22Rv1 (cell line): ENCODE results near the gene PTPRQ.

ENCODE experiments used
- H3K27ac ChIP-seq: fragments of 450-650 bp; 2 replicates; pipeline ENCODE4 v1.5.1; 2017
- CTCF ChIP-seq: fragments of 450-650 bp; IDR thresholded peaks from 2 replicates; pipeline ENCODE4 v1.5.1; 2017; ENCODE audit warnings: mild to moderate bottlenecking
- ZFX ChIP-seq: fragments of 450-650 bp; IDR thresholded peaks from 2 replicates; pipeline ENCODE4 v1.6.1; 2017; ENCODE audit warnings: antibody characterized with exemption, borderline replicate concordance

PTPRQ gene

GRCh38 chr12:80681287-80681686 is 237.3 kb downstream of the PTPRQ start:
- H3K27ac ChIP-seq: no peak overlapping the region
- TF ChIP-seq CTCF (no peak), ZFX (no peak)

- TF ChIP-seq ZFX (no peak), CTCF (no peak)
- no peak overlapping the region for H3K27ac ChIP-seq
Observed at GRCh38 chr12:80681786-80682185, 237.8 kb downstream of the PTPRQ start.

GRCh38 chr12:80684077-80684495 is 240.1 kb downstream of the PTPRQ start:
- H3K27ac ChIP-seq: peak overlapping the region; percentile 9; the same call in 1 of the 2 replicates
- TF ChIP-seq CTCF: no peak
- no peak for TF ChIP-seq ZFX

GRCh38 chr12:80690090-80690489 is 246.1 kb downstream of the PTPRQ start:
- TF ChIP-seq CTCF: no peak
- no peak for TF ChIP-seq ZFX

GRCh38 chr12:80690513-80690912 is 246.5 kb downstream of the PTPRQ start:
- peak overlapping the region; percentile 59 for H3K27ac ChIP-seq
- TF ChIP-seq CTCF (no peak), ZFX (no peak)

More at GRCh38 chr12:80690090-80690489, 246.1 kb downstream of the PTPRQ start:
- H3K27ac ChIP-seq: peak overlapping the region; percentile 59; the same call in 1 of the 2 replicates

- TF ChIP-seq ZFX: no peak
- TF ChIP-seq CTCF: no peak
Observed at GRCh38 chr12:80692114-80692513, 248.1 kb downstream of the PTPRQ start.

GRCh38 chr12:80697270-80697887 is 253.3 kb downstream of the PTPRQ start:
- TF ChIP-seq CTCF (no peak), ZFX (no peak)
- H3K27ac ChIP-seq: no peak overlapping the region

More at GRCh38 chr12:80692114-80692513, 248.1 kb downstream of the PTPRQ start:
- H3K27ac ChIP-seq: peak overlapping the region; percentile 59
